Measurements from ENCODE around the gene ANKMY1. TPM values are rescaled to one million over a fixed set of nuclear protein-coding genes. Genes with fewer than 3 reads are reported as not detected.

Gene ANKMY1
- total and polyA plus RNA-seq, 10 donors, result 7.6 to 45.5 (median 29.4) TPM

- 94 to 100% (median 97%) methylated on average over 1 of the region's 1 CpG for WGBS, 5 donors
- no peak for DNase-seq
- Histone ChIP-seq H3K27ac (no peak overlapping the region), H3K36me3 (peaks cover 0 to 80% (median 14%) of the 10 kb centered on the region in 6 donors), H3K4me1 (no peaks in the 10 kb centered on the region), H3K9me3 (peaks cover 13 to 41% (median 33%) of the 10 kb centered on the region in 8 donors), H3K27me3 (replicated peaks in 1 of 7) (no peaks in the 10 kb centered on the region), H3K4me3 (no peak overlapping the region)
- TF ChIP-seq CTCF (IDR thresholded peaks at IDR 0.05 in 8 of 11, conservative IDR thresholded peaks at IDR 0.05 in 3 of 11) (no peak), POLR2AphosphoS5 (IDR thresholded peaks at IDR 0.05) (no peak), POLR2A (IDR thresholded peaks at IDR 0.05) (no peak)
- intact Hi-C loops (cut with DNase I; ENCODE audit: low total_unique reads), result no loop called here
Observed at GRCh38 chr2:240532031-240532775, 25.6 kb downstream of the ANKMY1 start.

GRCh38 chr2:240531038-240531437 is 26.8 kb downstream of the ANKMY1 start:
- Histone ChIP-seq H3K4me3 (no peak overlapping the region), H3K9me3 (peaks cover 13 to 46% (median 33%) of the 10 kb centered on the region in 8 donors), H3K27me3 (replicated peaks in 1 of 7) (no peaks in the 10 kb centered on the region), H3K27ac (no peak overlapping the region), H3K36me3 (peaks cover 0 to 83% (median 14%) of the 10 kb centered on the region in 6 donors), H3K4me1 (no peaks in the 10 kb centered on the region)
- TF ChIP-seq CTCF (IDR thresholded peaks at IDR 0.05 in 8 of 11, conservative IDR thresholded peaks at IDR 0.05 in 3 of 11) (no peak), POLR2A (IDR thresholded peaks at IDR 0.05) (no peak), POLR2AphosphoS5 (IDR thresholded peaks at IDR 0.05) (no peak)
- no peak for DNase-seq
- intact Hi-C loops (cut with DNase I; ENCODE audit: low total_unique reads), result no loop called here
- WGBS, 5 donors, result 94 to 99% (median 97%) methylated on average over 5 of the region's 5 CpGs

- intact Hi-C loops (cut with DNase I; ENCODE audit: low total_unique reads), result no loop called here
Observed at GRCh38 chr2:240530181-240530580, 27.6 kb downstream of the ANKMY1 start.

GRCh38 chr2:240529344-240529999 is 28.3 kb downstream of the ANKMY1 start:
- Histone ChIP-seq H3K27me3 (replicated peaks in 1 of 7) (no peaks in the 10 kb centered on the region), H3K9me3 (peaks cover 13 to 62% (median 47%) of the 10 kb centered on the region in 8 donors), H3K4me1 (no peaks in the 10 kb centered on the region), H3K36me3 (peaks cover 0 to 91% (median 24%) of the 10 kb centered on the region in 6 donors), H3K4me3 (no peak overlapping the region), H3K27ac (no peak overlapping the region)
- peak; percentile 53 for DNase-seq
- intact Hi-C loops (cut with DNase I; ENCODE audit: low total_unique reads), result no loop called here
- WGBS, 5 donors, result 94 to 97% (median 96%) methylated on average over 16 of the region's 16 CpGs
- TF ChIP-seq POLR2A (IDR thresholded peaks at IDR 0.05), result no peak
- TF ChIP-seq POLR2AphosphoS5 (IDR thresholded peaks at IDR 0.05), result no peak
- TF ChIP-seq CTCF (IDR thresholded peaks at IDR 0.05 in 8 of 11, conservative IDR thresholded peaks at IDR 0.05 in 3 of 11), result no peak

More at GRCh38 chr2:240530181-240530580, 27.6 kb downstream of the ANKMY1 start:
- 89 to 97% (median 96%) methylated on average over 6 to 7 of the region's 7 CpGs for WGBS, 5 donors
- no peak overlapping the region for H3K27ac ChIP-seq
- TF ChIP-seq POLR2A (IDR thresholded peaks at IDR 0.05) (no peak), POLR2AphosphoS5 (IDR thresholded peaks at IDR 0.05) (no peak)
- H3K9me3 ChIP-seq, result peaks cover 13 to 55% (median 40%) of the 10 kb centered on the region in 8 donors
- H3K36me3 ChIP-seq, result peaks cover 0 to 89% (median 19%) of the 10 kb centered on the region in 6 donors
- H3K4me3 ChIP-seq, result no peak overlapping the region
- DNase-seq, result peak; percentile 40
- H3K27me3 ChIP-seq (replicated peaks in 1 of 7), result no peaks in the 10 kb centered on the region
- no peaks in the 10 kb centered on the region for H3K4me1 ChIP-seq

All from spleen (tissue), 11 donors.